K562 (cell line): ENCODE measurements around the gene PPP3CA. TPM values are rescaled to one million over a fixed set of nuclear protein-coding genes. Genes with fewer than 3 reads are reported as not detected.

Experiments
- ATAC-seq: fragments of 200-7000 bp; cut with Tn5 transposase; 3 replicates; pipeline ENCODE4 v1.9.1; 2020; ENCODE audit warnings: moderate library complexity
- BruUV-seq: library from RNA; stranded (reverse); fragments of 400-500 nt; replicated peaks from 2 replicates; lab custom pipeline; 2021; lab: Mats Ljungman, UMichigan
- CTCF ChIA-PET: fragments of 300-600 bp; formaldehyde crosslinking; extraction: SDS; loops from one replicate; lab custom pipeline; 2021; ENCODE audit warnings: low intra/inter-chr PET ratio; lab: Yijun Ruan, JAX
- POLR2A ChIA-PET: fragments of 300-600, 350-650 bp; sonication (Branson Sonifier 250); formaldehyde crosslinking; extraction: SDS; loops from one replicate; lab custom pipeline; 2021; ENCODE audit warnings: antibody characterized with exemption, inconsistent platforms; lab: Yijun Ruan, JAX
- DNase-seq, 4 experiments: peaks; one replicate each; pipeline versions ENCODE4 v3.0.0 to v3.0.0-alpha.2; 2011 to 2018; ENCODE audit warnings: low spot score in 3 of 4, mixed read lengths in 3 of 4; ENCODE audit errors: extremely low read depth in 1 of 4
- FAIRE-seq: peaks from 2 replicates; lab custom pipeline; 2011; peaks lifted over from hg19 to GRCh38; lab: Jason Lieb, UNC
- H2AFZ ChIP-seq: 2 replicates; pipeline ENCODE4 v1.6.0; 2011; ENCODE audit warnings: low read depth, low read length, control low read depth, inconsistent platforms
- H3K27ac ChIP-seq: fragments of 200-600 bp; 3 replicates; pipeline ENCODE4 v1.8.0; 2011; ENCODE audit warnings: low read depth, mild to moderate bottlenecking, control low read depth, inconsistent platforms, low read length, moderate library complexity, mixed read lengths; ENCODE audit errors: extremely low read depth
- H3K27me3 ChIP-seq, 2 experiments: fragments of 300-600 bp in 1 of 2; 2 replicates in 1 of 2; 3 replicates in 1 of 2; pipeline versions ENCODE4 v1.6.0 to v1.8.0; 2011; ENCODE audit warnings: inconsistent platforms in 2 of 2, low read length in 2 of 2, mild to moderate bottlenecking in 1 of 2, mixed read lengths in 1 of 2, moderate library complexity in 1 of 2; ENCODE audit not compliant: control insufficient read depth in 2 of 2, insufficient read depth in 2 of 2
- H3K36me3 ChIP-seq: fragments of 300-600 bp; 3 replicates; pipeline ENCODE4 v1.8.0; 2011; ENCODE audit warnings: mild to moderate bottlenecking, low read length, inconsistent platforms; ENCODE audit not compliant: control insufficient read depth, insufficient read depth
- H3K4me1 ChIP-seq, 2 experiments: fragments of 200-600 bp in 1 of 2; replicated peaks in 1 of 2; 2 replicates in 1 of 2; 3 replicates in 1 of 2; pipeline versions ENCODE4 v1.5.1 to v1.8.0; 2011; ENCODE audit warnings: inconsistent platforms in 2 of 2, low read length in 2 of 2, mild to moderate bottlenecking in 1 of 2, mixed read lengths in 1 of 2, moderate library complexity in 1 of 2; ENCODE audit not compliant: control insufficient read depth in 2 of 2, insufficient read depth in 2 of 2
- H3K4me2 ChIP-seq: 2 replicates; pipeline ENCODE4 v1.6.1; 2011; ENCODE audit warnings: low read length, control low read depth, inconsistent platforms, mixed read lengths; ENCODE audit not compliant: insufficient read depth
- H3K4me3 ChIP-seq: fragments of 200-600 bp; sonication (generic), shearing (Covaris generic); 2 replicates; pipeline ENCODE4 v1.5.1; 2016; ENCODE audit warnings: control low read depth, inconsistent platforms
- H3K79me2 ChIP-seq: fragments of 200-600 bp; 3 replicates; pipeline ENCODE4 v1.8.0; 2011; ENCODE audit warnings: low read length, inconsistent platforms; ENCODE audit not compliant: control insufficient read depth, insufficient read depth
- H3K9ac ChIP-seq, 2 experiments: 2 replicates each; pipeline versions ENCODE4 v1.6.0 to v1.6.1; 2011; ENCODE audit warnings: low read depth in 2 of 2, low read length in 2 of 2, control low read depth in 1 of 2, inconsistent platforms in 1 of 2, mild to moderate bottlenecking in 1 of 2, mixed read lengths in 1 of 2; ENCODE audit not compliant: insufficient read depth in 1 of 2
- H3K9me1 ChIP-seq: one replicate; pipeline ENCODE4 v1.6.0; 2011; ENCODE audit warnings: inconsistent platforms, mild to moderate bottlenecking, low read length, moderate library complexity; ENCODE audit not compliant: control insufficient read depth, insufficient read depth
- H3K9me3 ChIP-seq: replicated peaks from 2 replicates; pipeline ENCODE4 v1.5.1; 2011; ENCODE audit warnings: low read depth, low read length, inconsistent platforms; ENCODE audit not compliant: control insufficient read depth, insufficient read depth
- H4K20me1 ChIP-seq: replicated peaks from 2 replicates; pipeline ENCODE4 v1.6.1; 2011; ENCODE audit warnings: low read length, inconsistent platforms, mixed read lengths; ENCODE audit not compliant: control insufficient read depth, insufficient read depth
- CTCFL ChIP-seq: IDR thresholded peaks from 2 replicates; pipeline ENCODE4 v1.6.1; 2011; ENCODE audit warnings: borderline replicate concordance, low read depth, mild to moderate bottlenecking, moderate library complexity, low read length; ENCODE audit not compliant: insufficient read depth, poor library complexity, severe bottlenecking
- ELF1 ChIP-seq: fragments of 200-800 bp; sonication (Bioruptor generic); IDR thresholded peaks from 2 replicates; pipeline ENCODE4 v1.6.1; 2016; ENCODE audit warnings: missing genetic modification characterization, missing compliant biosample characterization
- FOS ChIP-seq: IDR thresholded peaks from 3 replicates; pipeline ENCODE4 v1.6.1; 2011; ENCODE audit not compliant: insufficient read length; ENCODE audit errors: extremely low read depth
- NR2F6 ChIP-seq: fragments of 450-650 bp; formaldehyde crosslinking; IDR thresholded peaks from 2 replicates; pipeline ENCODE4 v1.4.0; 2020; ENCODE audit warnings: mild to moderate bottlenecking
- SP1 ChIP-seq: sonication (generic); formaldehyde crosslinking; IDR thresholded peaks from 2 replicates; pipeline ENCODE4 v1.8.1; 2022; ENCODE audit warnings: mild to moderate bottlenecking, missing genetic modification reagents
- ZNF263 ChIP-seq: sonication (generic); formaldehyde crosslinking; IDR thresholded peaks from 2 replicates; pipeline ENCODE4 v1.8.0; 2022; ENCODE audit warnings: mild to moderate bottlenecking, missing genetic modification reagents, borderline replicate concordance
- ZNF316 ChIP-seq: fragments of 450-650 bp; IDR thresholded peaks from 2 replicates; pipeline ENCODE4 v1.6.1; 2016
- ZNF766 ChIP-seq: fragments of 200-800 bp; sonication (Bioruptor generic); conservative IDR thresholded peaks from 2 replicates; pipeline ENCODE4 v1.6.1; 2016; ENCODE audit warnings: missing genetic modification characterization, missing compliant biosample characterization
- WGBS: fragments of 100-300 bp; shearing (Covaris generic); methylation state at CpG from one replicate; pipeline ENCODE4 v1.1.6; 2016; ENCODE audit warnings: low coverage, mixed read lengths; ENCODE audit not compliant: insufficient coverage; ENCODE audit errors: missing lambda C conversion rate; 5-methylcytosine and 5-hydroxymethylcytosine counted together
- in situ Hi-C: fragments of 300-500 bp; cut with MboI; formaldehyde crosslinking; loops from 4 replicates; pipeline ENCODE4 v1.15.0; 2018; ENCODE audit warnings: inconsistent platforms, mixed read lengths
- intact Hi-C: fragments of 100-400 bp; cut with micrococcal nuclease; formaldehyde crosslinking; loops from 2 replicates; pipeline ENCODE4 v1.14.2; 2022
- polyA plus RNA-seq, 8 experiments: library from polyadenylated mRNA; depleted of rRNA in 4 of 8; stranded (reverse) in 5 of 8; unstranded in 3 of 8; fragments of >200 nt; fragmentation: Nextera tagmentation in 2 of 8; fragmentation: Illumina TruSeq in 1 of 8; extraction: Ambion mirVana in 2 of 8; extraction: Trizol in 1 of 8; gene quantifications; 2 replicates each; pipeline versions ENCODE4 v1.2.1 to v1.2.3, GENCODE V29; 2011 to 2014; ENCODE audit warnings: inconsistent platforms in 1 of 8, missing spikeins in 1 of 8
- total RNA-seq, 7 experiments: library from RNA; depleted of rRNA in 6 of 7; stranded (reverse); fragments of >200 nt in 6 of 7; fragmentation: Illumina TruSeq in 2 of 7; extraction: Trizol in 2 of 7; gene quantifications; 2 replicates each; pipeline versions ENCODE4 v1.2.1 to v1.2.3, GENCODE V29; 2011 to 2021; ENCODE audit warnings: low replicate concordance in 1 of 7

The PPP3CA gene
- total and polyA plus RNA-seq, 9 of the 15 experiments (the other 6 are each of a cell fraction or from before 2014, with no cell fraction given), result 0.94 to 3.2 (median 1.6) TPM

- ATAC-seq (no peak), FAIRE-seq (no peak), DNase-seq (no peak)
- no peaks in the 10 kb centered on the region for H3K4me1 ChIP-seq
- no peaks in the 10 kb centered on the region for H4K20me1 ChIP-seq
- no peaks in the 10 kb centered on the region for H3K79me2 ChIP-seq
- H3K27ac ChIP-seq, result no peak overlapping the region
- H3K27me3 ChIP-seq, result no peaks in the 10 kb centered on the region
- no peak overlapping the region for H3K9ac ChIP-seq
- no peak overlapping the region for H3K4me2 ChIP-seq
- no peak overlapping the region for H2AFZ ChIP-seq
- in situ Hi-C loops, result no loop called here
- BruUV-seq, result no TSS peak
- no peak overlapping the region for H3K4me3 ChIP-seq
- CTCF ChIA-PET, result no interaction called here
- H3K9me1 ChIP-seq, result no peaks in the 10 kb centered on the region
- H3K9me3 ChIP-seq, result no peaks in the 10 kb centered on the region
- no peaks in the 10 kb centered on the region for H3K36me3 ChIP-seq
- WGBS, result 2% methylated on average over 5 of the region's 5 CpGs
- POLR2A ChIA-PET, result no interaction called here
- TF ChIP-seq ZNF316 (no peak), CTCFL (no peak), ZNF766 (CRISPR knock-in tag) (no peak), NR2F6 (no peak), SP1 (no peak), ZNF263 (CRISPR knock-in tag) (no peak), ELF1 (tag) (no peak), FOS (no peak)
- intact Hi-C loops, result no loop called here
Observed at GRCh38 chr4:101123231-101123630, 224.1 kb downstream of the PPP3CA start.
